Endothelial cell of umbilical vein (primary cell): ENCODE results near the gene CKS2. TPM values are rescaled to one million over a fixed set of nuclear protein-coding genes. Genes with fewer than 3 reads are reported as not detected.

Experiments
- BruUV-seq: library from RNA; stranded (reverse); fragments of 400-500 nt; replicated peaks from 2 replicates; lab custom pipeline; 2021; lab: Mats Ljungman, UMichigan
- CTCF ChIA-PET: fragments of 300-600, 350-600 bp; sonication (Branson Sonifier 250); formaldehyde crosslinking; loops from one replicate; lab custom pipeline; 2021; ENCODE audit warnings: antibody characterized with exemption, inconsistent platforms; lab: Charles Lee
- POLR2A ChIA-PET: fragments of 300-600, 350-600 bp; sonication (Branson Sonifier 250); formaldehyde crosslinking; loops from one replicate; lab custom pipeline; 2021; ENCODE audit warnings: antibody characterized with exemption, inconsistent platforms; lab: Charles Lee
- DNase-seq: peaks from one replicate; pipeline ENCODE4 v3.0.0-alpha.2; 2011; ENCODE audit warnings: low read depth, low spot score
- FAIRE-seq: peaks from 2 replicates; lab custom pipeline; 2011; peaks lifted over from hg19 to GRCh38; lab: Jason Lieb, UNC
- H2AFZ ChIP-seq: 2 replicates; pipeline ENCODE4 v1.6.0; 2012; ENCODE audit warnings: low read depth, low read length, control low read depth, inconsistent platforms
- H3K27ac ChIP-seq: 2 replicates; pipeline ENCODE4 v1.5.1; 2011; ENCODE audit warnings: low read depth, mild to moderate bottlenecking, control low read depth, low read length, moderate library complexity; ENCODE audit not compliant: insufficient read depth
- H3K27me3 ChIP-seq, 2 experiments: 2 replicates each; pipeline versions ENCODE4 v1.6.0 to v1.6.1; 2011; ENCODE audit warnings: low read length in 2 of 2, mixed read lengths in 1 of 2; ENCODE audit not compliant: control insufficient read depth in 2 of 2, insufficient read depth in 2 of 2
- H3K36me3 ChIP-seq, 2 experiments: 2 replicates in 1 of 2; 3 replicates in 1 of 2; pipeline ENCODE4 v1.5.1; 2011; ENCODE audit warnings: low read length in 2 of 2, mild to moderate bottlenecking in 1 of 2, moderate library complexity in 1 of 2; ENCODE audit not compliant: control insufficient read depth in 2 of 2, insufficient read depth in 2 of 2; ENCODE audit errors: extremely low read depth in 1 of 2
- H3K4me1 ChIP-seq: 3 replicates; pipeline ENCODE4 v1.5.1; 2011; ENCODE audit warnings: mild to moderate bottlenecking, low read length; ENCODE audit not compliant: control insufficient read depth, insufficient read depth; ENCODE audit errors: extremely low read depth
- H3K4me2 ChIP-seq: 2 replicates; pipeline ENCODE4 v1.6.1; 2011; ENCODE audit warnings: low read length, control low read depth, mixed read lengths; ENCODE audit not compliant: insufficient read depth
- H3K4me3 ChIP-seq, 3 experiments: fragments of 200-600 bp in 1 of 3; sonication (generic), shearing (Covaris generic) in 1 of 3; replicated peaks in 1 of 3; 2 replicates each; pipeline ENCODE4 v1.5.1; 2011 to 2016; ENCODE audit warnings: control low read depth in 3 of 3, low read length in 3 of 3, mild to moderate bottlenecking in 2 of 3, inconsistent platforms in 1 of 3, low read depth in 1 of 3, moderate library complexity in 1 of 3; ENCODE audit not compliant: insufficient read depth in 1 of 3
- H3K79me2 ChIP-seq: 2 replicates; pipeline ENCODE4 v1.6.0; 2012; ENCODE audit warnings: low read length, inconsistent platforms; ENCODE audit not compliant: control insufficient read depth, insufficient read depth
- H3K9ac ChIP-seq: replicated peaks from 2 replicates; pipeline ENCODE3; 2011; ENCODE audit warnings: low read length, control low read depth; ENCODE audit not compliant: insufficient read depth; ENCODE audit errors: extremely low read depth
- H3K9me1 ChIP-seq: replicated peaks from 3 replicates; pipeline ENCODE4 v1.6.0; 2011; ENCODE audit warnings: mild to moderate bottlenecking, low read length; ENCODE audit not compliant: control insufficient read depth, insufficient read depth; ENCODE audit errors: extremely low read depth
- H3K9me3 ChIP-seq: replicated peaks from 2 replicates; pipeline ENCODE4 v1.5.1; 2012; ENCODE audit warnings: low read length, inconsistent platforms; ENCODE audit not compliant: control insufficient read depth, insufficient read depth
- H4K20me1 ChIP-seq: replicated peaks from 2 replicates; pipeline ENCODE3; 2011; ENCODE audit warnings: mild to moderate bottlenecking, low read length; ENCODE audit not compliant: control insufficient read depth, insufficient read depth; ENCODE audit errors: extremely low read depth
- EZH2 ChIP-seq: IDR thresholded peaks from 2 replicates; pipeline ENCODE4 v1.6.1; 2012; ENCODE audit warnings: borderline replicate concordance, low read depth, mild to moderate bottlenecking, moderate library complexity, low read length, inconsistent platforms; ENCODE audit not compliant: severe bottlenecking
- FOS ChIP-seq: IDR thresholded peaks from 2 replicates; pipeline ENCODE4 v1.6.1; 2011; ENCODE audit warnings: mild to moderate bottlenecking, low read length, moderate library complexity, borderline replicate concordance; ENCODE audit not compliant: insufficient read depth
- GATA2 ChIP-seq: IDR thresholded peaks from 2 replicates; pipeline ENCODE4 v1.7.0; 2011; ENCODE audit warnings: low read depth, mild to moderate bottlenecking, moderate library complexity, mixed read lengths, low read length; ENCODE audit not compliant: insufficient read length, insufficient read depth
- JUN ChIP-seq: IDR thresholded peaks from 2 replicates; pipeline ENCODE4 v1.6.1; 2011; ENCODE audit warnings: borderline replicate concordance, low read depth; ENCODE audit not compliant: insufficient read length, insufficient read depth
- MYC ChIP-seq: IDR thresholded peaks from one replicate; pipeline ENCODE4 v1.6.1; 2011; ENCODE audit warnings: mild to moderate bottlenecking, low read depth, low read length
- POLR2A ChIP-seq: IDR thresholded peaks from 2 replicates; pipeline ENCODE4 v1.6.1; 2012; ENCODE audit warnings: low read depth, mild to moderate bottlenecking, control low read depth, low read length
- dilution Hi-C: fragments of 300-500 bp; cut with MboI; formaldehyde crosslinking; loops from one replicate; pipeline ENCODE4 v1.15.0; 2019; ENCODE audit warnings: low sequenced_read_pairs; ENCODE audit not compliant: extremely low pct_ligation_motif_present
- intact Hi-C: fragments of 100-400 bp; cut with micrococcal nuclease; formaldehyde crosslinking; loops from one replicate; pipeline ENCODE4 v1.10.0; 2022
- polyA plus RNA-seq, 4 experiments: library from polyadenylated mRNA; depleted of rRNA in 3 of 4; stranded (reverse) in 3 of 4; unstranded in 1 of 4; fragments of >200 nt; gene quantifications; 2 replicates each; pipeline versions ENCODE4 v1.2.1 to v1.2.3, GENCODE V29; 2011 to 2012; ENCODE audit warnings: missing spikeins in 1 of 4
- total RNA-seq: library from RNA; stranded (reverse); gene quantifications from 2 replicates; pipeline ENCODE4 v1.2.3, GENCODE V29; 2021
- TF ChIP-seq, protein P1 (sequence below): IDR thresholded peaks from 2 replicates; pipeline ENCODE4 v1.6.1; 2011; ENCODE audit not compliant: insufficient read depth, insufficient read length
- TF ChIP-seq, protein P2 (sequence below), 2 donors: IDR thresholded peaks; 1 replicate in 1 of 2; 2 replicates in 1 of 2; pipeline ENCODE4 v1.5.1; 2011; ENCODE audit warnings: low read length in 2 of 2, mild to moderate bottlenecking in 2 of 2, moderate library complexity in 2 of 2, control low read depth in 1 of 2, inconsistent platforms in 1 of 2, low read depth in 1 of 2; ENCODE audit not compliant: insufficient read depth in 1 of 2; ENCODE audit errors: extremely low read depth in 1 of 2

Gene CKS2
- total and polyA plus RNA-seq, 2 donors (not counting 3 experiments of a cell fraction or from before 2014, with no cell fraction given) = 153 to 269 TPM

DNA sequence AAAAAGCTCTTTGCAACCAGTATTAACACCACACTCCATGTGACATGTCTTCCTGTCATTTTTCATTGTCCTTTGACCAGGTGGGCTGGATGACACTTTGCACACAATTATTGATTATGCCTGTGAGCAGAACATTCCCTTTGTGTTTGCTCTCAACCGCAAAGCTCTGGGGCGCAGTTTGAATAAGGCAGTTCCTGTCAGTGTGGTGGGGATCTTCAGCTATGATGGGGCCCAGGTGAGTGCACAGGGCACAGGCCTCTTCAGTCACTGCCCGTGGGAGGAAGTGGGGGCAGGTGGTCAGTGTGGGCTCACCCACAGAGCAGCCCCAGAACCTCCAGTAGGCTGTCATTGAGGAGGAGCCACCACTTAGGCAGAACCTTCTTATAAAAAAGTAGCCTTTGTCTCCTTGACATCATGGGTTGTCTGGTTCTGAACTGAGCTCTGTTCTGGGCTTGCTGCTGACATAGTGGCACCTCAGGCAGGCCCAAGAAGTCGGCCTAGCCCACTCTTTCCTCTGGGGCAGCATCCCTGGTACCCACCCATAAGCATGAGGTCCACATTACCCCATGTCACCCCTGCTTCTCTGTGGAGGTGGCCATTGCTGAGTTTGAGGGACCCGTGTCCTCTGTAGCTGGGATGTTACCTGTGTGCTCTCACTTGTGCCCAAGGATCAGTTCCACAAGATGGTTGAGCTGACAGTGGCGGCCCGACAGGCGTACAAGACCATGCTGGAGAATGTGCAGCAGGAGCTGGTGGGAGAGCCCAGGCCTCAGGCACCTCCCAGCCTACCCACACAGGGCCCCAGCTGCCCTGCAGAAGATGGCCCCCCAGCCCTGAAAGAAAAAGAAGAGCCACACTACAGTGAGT is 46.6 kb downstream of the CKS2 start:
- Histone ChIP-seq H3K36me3 (peaks cover 9 to 39% of the 10 kb centered on the region in 2 experiments), H3K4me3 (no peak overlapping the region), H4K20me1 (no peaks in the 10 kb centered on the region), H3K9me3 (no peaks in the 10 kb centered on the region), H2AFZ (no peak overlapping the region), H3K9me1 (no peaks in the 10 kb centered on the region), H3K27me3 (no peaks in the 10 kb centered on the region), H3K4me1 (peaks cover 7% of the 10 kb centered on the region), H3K27ac (no peak overlapping the region), H3K4me2 (no peak overlapping the region), H3K79me2 (no peaks in the 10 kb centered on the region), H3K9ac (no peak overlapping the region)
- intact Hi-C loops (no loop called here), dilution Hi-C loops (no loop called here)
- FAIRE-seq = no peak
- no peak for DNase-seq
- no TSS peak for BruUV-seq
- ChIA-PET CTCF (interaction anchor here (1.9 to 6.5 kb wide), 2 partner anchors 12 to 191 kb away, joined by 6 to 62 read pairs; no protein-coding TSS in a partner anchor), POLR2A (no interaction called here)
- TF ChIP-seq JUN (no peak), MYC (no peak), EZH2 (no peak), GATA2 (no peak), FOS (no peak), POLR2A (no peak)
- TF ChIP-seq, protein P1, sequence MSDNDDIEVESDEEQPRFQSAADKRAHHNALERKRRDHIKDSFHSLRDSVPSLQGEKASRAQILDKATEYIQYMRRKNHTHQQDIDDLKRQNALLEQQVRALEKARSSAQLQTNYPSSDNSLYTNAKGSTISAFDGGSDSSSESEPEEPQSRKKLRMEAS = no peak
- TF ChIP-seq, protein P2, sequence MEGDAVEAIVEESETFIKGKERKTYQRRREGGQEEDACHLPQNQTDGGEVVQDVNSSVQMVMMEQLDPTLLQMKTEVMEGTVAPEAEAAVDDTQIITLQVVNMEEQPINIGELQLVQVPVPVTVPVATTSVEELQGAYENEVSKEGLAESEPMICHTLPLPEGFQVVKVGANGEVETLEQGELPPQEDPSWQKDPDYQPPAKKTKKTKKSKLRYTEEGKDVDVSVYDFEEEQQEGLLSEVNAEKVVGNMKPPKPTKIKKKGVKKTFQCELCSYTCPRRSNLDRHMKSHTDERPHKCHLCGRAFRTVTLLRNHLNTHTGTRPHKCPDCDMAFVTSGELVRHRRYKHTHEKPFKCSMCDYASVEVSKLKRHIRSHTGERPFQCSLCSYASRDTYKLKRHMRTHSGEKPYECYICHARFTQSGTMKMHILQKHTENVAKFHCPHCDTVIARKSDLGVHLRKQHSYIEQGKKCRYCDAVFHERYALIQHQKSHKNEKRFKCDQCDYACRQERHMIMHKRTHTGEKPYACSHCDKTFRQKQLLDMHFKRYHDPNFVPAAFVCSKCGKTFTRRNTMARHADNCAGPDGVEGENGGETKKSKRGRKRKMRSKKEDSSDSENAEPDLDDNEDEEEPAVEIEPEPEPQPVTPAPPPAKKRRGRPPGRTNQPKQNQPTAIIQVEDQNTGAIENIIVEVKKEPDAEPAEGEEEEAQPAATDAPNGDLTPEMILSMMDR (IDR thresholded peaks at IDR 0.05; ENCODE audit: extremely low read depth in 1 of 2, insufficient read depth in 1 of 2, low read depth in 1 of 2, low read length in 2 of 2) = no peak
